HTERT RPE-1 (cell line): ENCODE results near the gene DNMBP.
"Not testable (repeated sequence)": the region's sequence is repeated elsewhere in the genome, so short reads cannot be mapped to it uniquely, and the experiment has no call there.

ENCODE experiments used
- in situ Hi-C: fragments of 300-500 bp; cut with MboI; formaldehyde crosslinking; loops from 4 replicates; pipeline ENCODE4 v1.14.3; 2020; ENCODE audit warnings: low sequenced_read_pairs

The DNMBP gene

DNA sequence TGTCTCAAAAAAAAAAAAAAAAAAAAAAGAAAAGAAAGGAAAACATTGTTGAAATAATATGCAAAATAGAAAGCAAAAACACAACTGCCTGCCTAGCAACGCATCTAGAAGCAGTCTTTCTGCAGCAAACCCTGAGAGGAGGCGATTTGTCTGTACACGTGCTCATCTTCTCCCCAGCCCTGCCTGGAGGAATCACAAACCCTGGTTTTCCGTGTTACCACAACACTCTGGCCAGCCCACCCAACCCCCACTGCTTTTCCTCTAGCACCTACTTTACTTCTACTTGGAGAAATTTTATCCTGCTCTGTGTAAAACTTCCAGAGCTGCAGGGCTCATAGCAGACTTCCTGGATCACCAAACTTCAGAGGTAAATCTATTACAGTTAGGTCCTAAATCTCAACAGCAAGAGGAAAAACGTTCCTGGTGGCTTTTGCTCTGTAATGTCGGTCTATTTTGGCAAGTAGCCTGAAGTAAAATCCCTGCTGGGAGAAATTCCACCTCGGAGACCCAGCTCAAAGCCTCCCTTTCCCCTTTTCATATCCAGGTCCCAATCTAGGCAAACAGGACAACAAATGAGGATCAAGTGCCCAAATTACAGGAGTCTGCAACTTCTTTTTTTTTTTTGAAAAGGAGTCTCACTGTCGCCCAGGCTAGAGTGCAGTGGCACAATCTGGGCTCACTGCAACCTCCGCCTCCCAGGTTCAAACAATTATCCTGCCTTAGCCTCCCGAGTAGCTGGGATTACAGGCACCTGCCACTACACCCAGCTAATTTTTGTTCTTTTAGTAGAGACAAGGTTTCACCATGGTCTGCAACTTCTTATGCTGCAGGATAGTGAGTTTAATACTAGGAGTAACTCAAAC is 91.6 kb downstream of the DNMBP start:
- in situ Hi-C loops: no loop called here

DNA sequence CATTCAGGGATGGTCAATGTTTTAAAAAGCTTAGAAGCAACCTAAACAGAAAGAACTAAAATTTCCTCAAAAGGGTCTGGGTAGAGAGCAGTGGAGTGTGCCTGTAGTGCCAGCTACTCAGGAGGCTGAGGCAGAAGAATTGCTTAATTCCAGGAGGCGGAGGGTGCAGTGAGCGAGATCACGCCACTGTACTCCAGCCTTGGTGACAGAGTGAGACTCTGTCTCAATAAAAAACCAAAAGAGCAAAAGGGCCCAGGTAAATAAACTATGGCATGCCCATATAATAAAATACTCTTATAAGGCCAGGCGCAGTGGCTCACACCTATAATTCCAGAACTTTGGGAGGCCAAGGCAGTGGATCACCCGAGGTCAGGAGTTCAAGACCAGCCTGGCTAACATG is 93.0 kb downstream of the DNMBP start:
- in situ Hi-C loops: no loop called here

DNA sequence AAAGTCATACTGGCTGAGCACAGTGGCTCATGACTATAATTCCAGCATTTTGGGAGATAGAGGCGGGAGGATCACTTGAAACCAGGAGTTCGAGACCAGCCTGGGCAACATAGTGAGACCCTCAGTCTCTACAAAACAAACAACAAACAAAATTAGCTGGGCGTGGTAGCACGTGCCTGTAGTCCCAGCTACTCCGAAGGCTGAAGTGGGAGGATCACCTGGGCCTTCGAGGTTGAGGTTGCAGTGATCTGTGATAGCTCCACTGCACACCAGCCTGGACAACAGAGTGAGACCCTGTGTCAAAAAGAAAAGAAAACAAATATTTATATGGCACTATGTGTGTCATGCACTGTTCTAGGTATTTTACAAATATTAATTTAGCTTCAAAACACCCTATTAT is 94.3 kb downstream of the DNMBP start:
- in situ Hi-C loops: no loop called here

DNA sequence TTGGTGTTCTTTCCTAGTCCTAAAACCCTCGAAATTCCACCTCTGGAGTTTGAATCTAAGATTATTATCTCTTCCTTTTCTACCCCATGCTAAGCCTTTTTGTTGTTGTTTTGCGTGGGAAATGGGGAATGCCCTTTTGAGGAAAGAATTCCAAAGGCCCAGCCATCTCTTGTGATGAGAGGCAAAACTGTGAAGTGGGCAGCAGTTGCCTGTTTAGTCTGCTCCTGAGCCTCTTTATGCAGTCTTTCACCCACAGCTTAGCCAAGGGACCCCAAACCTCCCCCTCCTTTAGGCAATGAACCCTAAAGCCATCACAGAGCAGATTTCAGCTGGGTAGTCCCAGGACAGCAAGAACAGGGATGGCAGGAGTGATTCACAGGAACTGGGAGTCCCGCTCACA is 95.5 kb downstream of the DNMBP start:
- in situ Hi-C loops: no loop called here

DNA sequence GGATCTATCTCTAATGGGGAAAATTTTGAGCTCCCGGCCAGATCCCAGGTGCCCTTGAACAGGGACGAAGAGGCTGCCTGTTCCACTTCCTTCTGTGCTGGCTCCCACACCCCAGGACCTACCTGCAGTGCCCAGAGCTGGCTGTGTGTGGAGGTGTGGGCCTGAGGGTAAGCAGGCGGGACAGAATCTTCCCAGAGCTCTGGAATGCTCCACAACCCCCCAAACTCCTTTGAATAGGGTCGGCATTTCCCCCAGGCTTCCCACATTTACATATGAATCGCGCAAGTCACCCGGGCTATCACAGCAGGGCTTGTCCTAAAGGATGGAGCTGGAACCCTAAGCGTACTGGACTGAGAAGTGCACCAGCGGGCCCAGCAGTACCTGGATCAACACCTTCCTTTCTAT is 95.9 kb downstream of the DNMBP start:
- in situ Hi-C loops: no loop called here

DNA sequence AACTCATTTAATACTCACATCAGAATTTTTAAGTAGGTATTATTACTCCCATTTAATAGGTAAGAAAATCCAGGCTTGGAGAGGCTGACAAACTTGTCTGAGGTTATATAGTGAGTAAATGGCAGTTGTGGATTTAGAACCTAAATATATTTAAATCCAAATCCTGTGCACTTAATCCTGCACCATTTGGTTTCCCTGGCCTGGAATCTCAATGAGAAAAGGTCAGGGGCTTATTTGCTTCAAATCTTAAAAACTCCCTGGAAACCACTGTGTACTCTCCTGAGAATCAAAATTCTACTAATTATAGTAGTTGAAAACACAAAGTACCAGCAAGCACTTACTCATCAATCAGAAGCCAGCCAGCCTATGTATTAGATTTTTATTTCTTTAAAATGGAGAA is 97.7 kb downstream of the DNMBP start:
- in situ Hi-C loops: no loop called here

DNA sequence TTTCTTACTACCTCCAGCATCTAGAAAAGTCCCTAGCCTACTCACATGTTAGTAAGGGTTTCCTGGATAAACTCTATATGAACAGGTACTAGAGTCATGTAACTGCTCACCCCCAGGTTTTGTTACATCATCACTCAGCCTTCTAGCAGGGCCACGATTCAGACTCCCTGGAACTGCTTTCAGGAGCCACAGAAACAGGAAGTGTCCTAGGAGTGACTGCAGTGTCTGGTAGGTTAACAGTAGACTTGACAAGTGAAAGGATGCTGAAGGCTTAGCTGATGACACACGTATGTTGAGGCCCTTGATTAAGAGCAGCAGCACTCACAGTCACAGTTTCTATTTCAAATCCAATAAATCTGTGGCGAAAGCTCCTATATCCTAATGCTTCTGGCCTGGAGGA is 101.2 kb downstream of the DNMBP start:
- in situ Hi-C loops: no loop called here

DNA sequence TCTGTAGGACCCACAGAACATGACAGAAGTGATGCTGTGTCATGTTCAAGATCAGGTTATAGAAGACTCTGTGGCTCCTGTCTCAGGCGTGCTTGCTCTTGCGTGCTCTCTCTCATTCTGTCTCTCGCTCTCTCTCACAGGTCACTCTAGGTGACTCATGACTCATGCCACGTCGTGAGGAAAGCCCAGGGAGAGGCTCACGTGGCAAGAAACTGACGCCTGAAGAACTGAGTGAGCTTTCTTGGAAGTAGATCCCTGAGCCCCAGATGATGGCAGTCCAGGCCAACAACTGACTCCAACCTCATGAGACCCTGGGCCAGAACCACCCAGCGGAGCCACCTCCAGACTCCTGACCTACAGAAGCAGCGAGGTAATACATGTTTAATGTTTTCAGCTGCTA is 103.3 kb downstream of the DNMBP start:
- in situ Hi-C loops: no loop called here

DNA sequence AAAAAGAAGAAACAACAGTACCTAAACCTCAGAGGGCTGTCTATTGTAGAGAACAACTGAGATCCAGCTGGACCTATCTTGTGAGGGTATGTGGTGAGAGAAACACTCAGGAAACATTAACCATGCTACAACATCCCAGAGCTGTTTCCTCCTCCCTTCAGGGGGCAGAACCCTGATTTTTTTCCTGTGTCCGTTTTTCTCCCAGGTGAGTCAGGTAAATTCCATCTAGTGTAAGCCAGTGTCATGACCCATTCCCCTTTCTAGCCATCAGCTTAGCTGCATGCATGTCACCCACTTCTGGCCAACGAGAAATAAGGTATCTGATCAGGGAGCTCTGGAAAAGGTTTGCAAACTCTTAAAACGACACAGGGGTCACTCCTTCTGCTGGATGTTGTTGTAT is 103.8 kb downstream of the DNMBP start:
- in situ Hi-C loops: no loop called here

DNA sequence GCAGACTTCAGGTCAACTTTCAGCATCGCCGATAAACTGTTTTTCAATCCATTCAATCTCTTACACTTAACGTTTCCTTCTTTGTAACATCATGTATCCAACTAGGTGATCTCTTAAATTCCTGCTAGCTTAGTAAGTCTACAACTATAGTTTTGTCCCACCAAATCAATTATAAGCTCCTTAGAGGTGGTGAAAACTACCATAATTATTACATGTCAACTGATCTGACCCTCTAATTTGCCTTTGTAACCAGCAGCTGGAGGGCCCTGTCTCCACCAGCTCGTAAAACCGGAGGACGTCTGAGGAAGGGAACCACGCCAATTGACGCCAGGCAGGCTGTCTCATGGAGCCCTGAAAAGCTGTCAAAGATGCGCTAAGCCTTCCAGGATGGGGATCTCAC is 113.9 kb downstream of the DNMBP start:
- in situ Hi-C loops: no loop called here

DNA sequence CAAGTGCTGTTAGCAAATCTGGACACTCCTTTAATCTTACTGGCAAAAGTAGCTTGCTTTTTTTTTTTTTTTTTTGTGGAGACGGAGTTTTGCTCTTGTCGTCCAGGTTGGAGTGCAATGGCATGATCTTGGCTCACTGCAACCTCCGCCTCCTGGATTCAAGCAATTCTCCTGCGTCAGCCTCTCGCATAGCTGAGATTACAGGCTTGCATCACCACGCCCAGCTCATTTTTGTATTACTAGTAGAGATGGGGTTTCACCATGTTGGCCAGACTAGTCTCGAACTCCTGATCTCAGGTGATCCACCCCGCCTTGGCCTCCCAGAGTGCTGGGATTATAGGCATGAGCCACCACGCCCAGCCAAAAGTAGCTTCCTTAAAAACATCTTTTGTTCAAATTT is 114.7 kb downstream of the DNMBP start:
- in situ Hi-C loops: not testable (repeated sequence)

DNA sequence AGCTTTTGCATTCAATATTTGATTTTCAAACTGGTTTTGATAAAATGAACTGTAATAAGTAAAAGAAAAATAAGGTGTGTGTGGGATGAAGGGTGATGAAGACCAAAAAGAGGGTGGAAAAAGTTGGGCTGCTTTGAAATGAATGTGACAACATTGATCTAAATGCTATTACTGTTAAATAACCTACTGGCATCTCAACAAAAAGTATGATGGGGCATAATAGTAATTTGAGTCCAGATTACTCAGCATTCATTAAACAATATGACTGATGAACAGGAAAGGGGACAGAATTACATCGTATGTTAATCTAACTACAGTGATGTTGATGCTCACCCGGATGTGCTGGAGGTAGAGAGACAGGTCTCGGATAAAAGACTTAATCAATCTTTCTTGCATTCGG is 115.1 kb downstream of the DNMBP start:
- in situ Hi-C loops: no loop called here

DNA sequence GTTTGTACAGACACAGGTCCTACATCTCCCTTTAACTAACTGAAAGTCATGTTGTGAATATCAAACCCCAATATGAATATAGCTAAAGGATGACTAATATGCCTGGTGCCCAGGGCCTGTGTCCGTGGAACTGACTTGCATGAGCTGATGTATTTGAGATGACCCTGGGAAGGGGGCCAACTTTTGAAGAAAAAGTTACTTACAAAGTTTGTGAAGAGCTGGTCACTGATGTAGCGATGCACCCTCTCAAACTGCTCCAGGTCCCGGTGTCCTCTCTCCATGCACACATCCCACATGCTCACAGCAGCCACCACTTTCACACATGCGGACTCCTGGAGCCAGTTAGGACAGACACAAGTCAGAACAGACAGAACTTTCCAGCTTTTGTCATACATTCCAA is 121.1 kb downstream of the DNMBP start:
- in situ Hi-C loops: no loop called here

DNA sequence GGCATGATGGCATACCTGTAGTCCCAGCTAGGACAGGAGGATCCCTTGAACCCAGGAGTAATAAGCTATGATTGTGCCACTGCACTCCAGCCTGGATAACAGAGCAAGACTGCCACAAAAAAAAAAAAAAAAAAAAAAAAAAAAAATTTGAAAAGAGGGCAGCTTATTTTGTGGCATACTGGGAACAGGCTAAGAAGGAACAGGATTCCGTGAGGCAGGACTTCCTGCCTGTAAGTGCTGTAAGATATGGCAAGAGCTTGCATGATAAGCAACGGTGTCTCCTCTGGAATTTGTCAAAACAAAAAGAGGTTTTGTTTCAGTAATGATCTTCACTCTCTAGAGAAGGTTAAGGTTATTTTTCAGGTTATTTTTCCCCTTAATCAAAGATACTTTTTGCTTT is 126.2 kb downstream of the DNMBP start:
- in situ Hi-C loops: no loop called here

DNA sequence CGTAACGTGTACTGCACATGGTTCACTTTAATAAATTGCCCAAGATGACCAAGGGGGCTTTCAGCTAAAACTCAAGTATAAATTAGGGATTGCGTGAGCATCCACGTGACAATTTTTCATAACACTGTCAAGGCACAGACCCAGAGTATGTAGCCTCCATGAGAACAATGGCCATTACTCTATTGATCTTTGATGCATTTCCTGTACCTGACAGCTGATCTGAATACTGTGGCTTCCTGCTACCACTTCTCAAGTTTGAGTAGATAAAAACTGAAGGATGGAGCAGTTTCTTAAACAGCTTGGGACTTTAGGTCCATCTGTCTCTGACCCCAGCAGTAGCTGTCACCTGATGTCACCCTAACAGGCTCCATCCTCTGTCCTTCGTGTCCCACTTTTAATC is 128.4 kb downstream of the DNMBP start:
- in situ Hi-C loops: no loop called here

DNA sequence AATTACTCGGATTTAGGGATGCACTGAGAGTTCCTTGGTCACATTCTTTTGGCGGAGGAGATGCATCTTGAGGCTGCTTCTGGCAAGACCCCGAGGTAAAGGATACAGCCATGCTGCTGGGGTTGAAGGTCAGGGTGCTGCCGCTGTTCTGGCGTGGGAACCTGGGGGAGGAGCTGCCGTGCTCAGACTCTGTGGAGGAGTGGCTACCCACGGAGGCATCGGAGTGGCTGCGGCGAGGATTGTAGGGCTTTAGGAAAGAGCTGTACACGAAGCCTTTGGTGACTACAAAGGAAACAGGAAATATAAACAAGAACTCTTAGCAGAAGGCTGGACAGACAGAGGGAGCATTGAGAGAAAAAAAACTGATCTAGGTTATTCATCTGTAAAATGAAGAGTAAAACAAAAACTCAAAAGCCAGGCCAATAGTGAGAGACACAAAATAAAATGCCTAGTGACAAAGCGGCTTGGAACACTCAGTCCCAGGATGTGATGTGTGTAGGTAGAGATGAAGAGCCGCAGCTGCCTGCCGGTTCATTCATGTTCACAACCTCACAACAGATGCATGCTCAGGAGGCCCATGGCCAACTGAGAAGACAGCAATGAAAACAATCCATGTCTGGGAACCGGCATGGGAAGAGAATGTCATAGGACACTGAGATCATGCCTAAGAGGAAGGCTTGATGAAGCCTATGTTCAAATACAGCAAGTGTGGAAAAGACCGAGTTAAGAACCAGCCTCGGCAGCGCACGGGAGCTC is 129.5 kb downstream of the DNMBP start:
- in situ Hi-C loops: no loop called here

DNA sequence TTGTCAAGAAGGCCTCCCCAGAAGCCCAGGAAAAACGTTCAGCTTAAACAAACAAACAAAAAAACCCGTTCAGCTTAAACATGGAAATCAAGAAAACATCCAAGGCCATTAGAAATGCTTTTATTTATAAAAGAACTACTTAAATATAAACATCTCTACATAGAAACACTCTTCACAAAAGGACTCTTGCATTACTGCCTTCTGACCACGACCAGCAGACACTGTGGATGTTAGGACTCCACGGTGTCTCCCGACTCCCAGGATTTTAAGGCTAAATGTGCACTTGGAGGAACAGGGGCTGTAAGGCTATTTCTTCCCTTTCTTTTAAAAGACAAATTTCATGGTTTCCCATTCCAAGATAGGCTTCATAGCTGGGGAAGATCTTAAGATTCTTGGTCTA is 134.3 kb downstream of the DNMBP start:
- in situ Hi-C loops: no loop called here

DNA sequence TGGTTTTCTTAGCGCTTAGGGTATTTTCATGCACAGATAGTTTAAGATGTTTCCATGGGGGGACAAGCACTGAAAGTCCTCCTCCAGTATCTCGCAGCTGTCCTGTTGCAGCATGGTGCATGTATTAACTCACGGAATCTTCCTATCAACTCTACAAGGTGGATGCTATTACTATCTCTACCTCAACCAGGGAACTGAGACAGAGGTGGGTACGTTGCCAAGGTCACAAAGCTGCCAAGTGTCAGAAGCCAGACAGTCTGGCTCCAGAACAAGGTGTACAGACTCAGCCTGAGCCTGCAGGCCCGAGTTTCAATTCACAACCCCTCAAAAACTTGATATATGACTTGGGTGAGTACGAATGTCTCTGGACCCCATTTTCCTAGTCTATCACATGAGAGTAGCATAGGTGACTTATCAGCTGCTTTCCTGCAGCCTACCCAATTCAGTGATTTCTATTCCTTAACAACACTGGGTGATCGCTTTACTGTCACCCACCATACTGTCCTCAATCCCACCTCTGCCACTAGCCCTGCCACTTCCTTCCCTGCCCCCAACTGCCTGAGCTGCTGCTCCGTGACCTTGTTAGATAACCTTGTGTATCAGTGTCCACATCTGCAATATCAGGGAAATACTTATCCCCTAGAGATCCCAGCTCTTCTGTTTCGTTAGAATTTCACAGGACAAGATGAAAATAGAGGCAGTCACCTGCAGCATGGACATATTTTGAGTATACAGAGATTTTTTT is 135.2 kb downstream of the DNMBP start:
- in situ Hi-C loops: no loop called here

DNA sequence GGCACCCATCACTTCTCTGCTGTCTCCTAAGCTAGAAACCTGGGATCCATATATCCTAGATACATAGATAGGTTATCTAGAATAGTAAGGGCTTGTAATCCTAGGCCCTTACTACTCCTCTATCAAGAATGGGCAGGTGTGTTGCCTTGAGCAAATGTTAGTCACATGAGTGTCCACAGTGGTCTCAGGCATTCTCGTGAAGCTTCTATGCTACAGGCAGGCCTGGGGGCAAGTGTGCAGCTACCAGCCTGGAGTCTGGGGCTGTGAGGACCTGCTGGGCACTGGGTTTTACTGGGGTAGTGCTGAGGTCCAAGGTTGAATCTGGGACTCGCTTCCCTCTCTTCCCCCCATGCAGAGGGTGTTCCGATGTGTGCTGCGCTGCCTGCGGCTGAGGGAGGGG is 135.9 kb downstream of the DNMBP start:
- in situ Hi-C loops: no loop called here

DNA sequence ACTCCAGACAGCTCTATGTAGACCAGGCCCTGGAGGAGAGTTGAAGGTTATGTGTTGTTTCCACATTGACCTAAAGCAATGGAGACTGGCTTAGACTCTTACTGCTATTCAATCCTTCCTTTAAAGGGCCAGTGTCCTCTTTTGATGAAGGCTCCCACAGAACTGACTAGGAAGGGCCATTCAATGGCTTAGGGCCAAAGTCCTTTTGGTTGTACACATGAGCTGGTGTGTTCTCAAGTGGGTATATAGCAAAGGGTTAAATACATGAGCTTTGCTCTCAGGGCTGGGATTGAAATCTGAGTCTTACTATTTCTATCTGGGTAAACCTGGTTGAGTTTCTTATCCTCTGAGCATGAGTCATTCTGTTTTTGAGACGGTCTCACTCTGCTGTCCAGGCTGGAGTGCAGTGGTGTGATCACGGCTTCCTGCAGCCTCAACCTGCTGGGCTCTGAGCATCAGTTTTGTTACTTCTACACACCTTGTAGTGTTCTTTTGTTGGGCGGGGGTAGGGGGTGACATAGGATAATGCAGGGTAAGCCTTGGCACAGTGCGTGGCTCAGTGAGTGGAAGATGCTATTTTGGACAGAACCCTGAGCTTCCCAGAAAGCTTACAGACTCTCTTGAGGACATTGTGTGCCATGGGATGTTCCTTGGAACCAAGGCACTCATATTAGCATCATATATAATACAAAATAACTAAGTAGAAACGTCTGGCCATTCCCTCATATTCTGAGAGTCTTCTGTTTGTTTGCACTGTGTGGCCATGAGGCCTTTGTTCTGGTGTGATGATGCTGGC is 137.2 kb downstream of the DNMBP start:
- in situ Hi-C loops: no loop called here
